ENCODE results near the gene RBM15. TPM values are rescaled to one million over a fixed set of nuclear protein-coding genes. Genes with fewer than 3 reads are reported as not detected.

Gene RBM15
- total RNA-seq, 2 donors from 2014 or later: 13.7 to 19.6 TPM

DNA sequence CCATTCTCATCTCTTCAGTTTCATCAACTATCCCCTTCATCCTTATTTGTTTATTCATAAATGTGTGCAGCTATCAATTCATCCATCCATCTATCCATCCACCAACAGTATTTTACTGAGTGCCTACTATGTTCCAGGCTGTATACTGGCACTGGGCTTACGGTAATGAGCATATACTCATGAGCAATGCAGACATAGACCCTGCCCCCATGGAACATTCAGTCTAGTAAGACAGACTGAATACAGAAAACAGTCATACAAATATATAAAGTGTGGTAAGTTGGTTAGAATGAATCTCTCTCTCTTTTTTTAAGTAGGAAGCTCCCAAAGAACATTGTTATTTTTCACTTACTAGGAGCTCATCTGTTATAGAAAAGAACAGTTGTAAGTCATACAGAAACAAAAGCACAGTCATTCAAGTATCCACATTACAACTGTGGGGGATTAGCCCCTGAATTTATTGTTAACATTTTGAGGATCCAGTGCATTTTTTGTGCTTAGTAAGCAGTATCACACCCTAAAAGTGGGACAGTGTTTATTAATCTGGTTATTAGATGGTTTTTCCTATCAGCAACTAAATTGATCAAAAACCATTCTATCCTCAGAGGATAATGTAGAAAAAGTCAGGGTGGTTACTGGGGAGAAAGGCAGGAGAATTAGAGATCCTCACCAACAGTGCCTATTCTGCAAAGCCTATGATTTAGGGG is 48.0 kb downstream of the RBM15 start:
- no peak for DNase-seq
- intact Hi-C loops (cut with DNase I): no loop called here
- no peak for ATAC-seq

- DNase-seq: peak; percentile 43
- intact Hi-C loops (cut with DNase I): no loop called here
- peak; percentile 71 to 85 for ATAC-seq
These were observed 50.9 kb downstream of the RBM15 start for GRCh38 chr1:110390096-110390495.

- DNase-seq (no peak), ATAC-seq (peak; percentile 68 to 84)
- intact Hi-C loops (cut with DNase I): no loop called here
These were observed 51.6 kb downstream of the RBM15 start, which contains the start of gene SLC16A4 for GRCh38 chr1:110390692-110391245. TSS of gene SLC16A4 (minus strand) at chr1:110391026. CDS start at chr1:110389323, 1,703 bp downstream.

GRCh38 chr1:110393286-110393685 is 54.1 kb downstream of the RBM15 start:
- intact Hi-C loops (cut with DNase I): no loop called here
- no peak for ATAC-seq
- DNase-seq: no peak

DNA sequence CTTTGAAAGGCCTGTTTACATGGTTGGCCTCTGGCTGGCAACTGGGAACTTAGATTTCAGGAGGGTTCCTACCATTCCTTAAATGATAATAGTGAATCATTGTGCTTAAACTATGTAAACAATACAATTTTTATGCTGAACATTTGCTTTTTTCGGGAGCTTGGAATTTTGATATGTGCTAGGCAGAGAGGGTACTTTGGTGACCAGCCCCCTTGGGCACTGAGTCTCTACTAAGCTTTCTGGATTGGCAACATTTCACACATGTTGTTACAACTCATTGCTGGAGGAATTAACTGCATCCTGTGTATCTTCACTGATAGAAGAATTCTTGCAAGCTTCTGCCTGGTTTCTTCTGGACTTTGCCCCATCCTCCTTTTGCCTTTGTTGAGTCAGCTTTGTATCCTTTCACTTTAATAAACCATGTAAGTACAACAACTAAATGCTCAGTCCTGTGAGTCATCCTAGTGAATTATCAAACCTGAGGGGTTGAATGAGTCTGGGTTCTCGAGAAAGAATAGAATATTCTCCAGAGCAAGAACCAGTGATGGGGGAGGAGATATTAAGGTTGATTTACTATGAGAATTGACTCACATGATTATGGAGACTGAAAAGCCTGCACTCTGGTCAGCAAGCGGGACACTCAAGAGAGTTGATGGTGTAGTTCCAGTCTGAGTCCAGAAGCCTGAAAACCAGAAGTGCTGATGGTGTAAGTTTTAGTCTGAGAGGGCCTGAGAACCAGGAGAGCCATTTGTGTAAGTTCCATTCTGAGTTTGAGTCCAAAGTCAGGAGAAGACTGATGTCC is 54.7 kb downstream of the RBM15 start:
- ATAC-seq (no peak), DNase-seq (no peak)
- intact Hi-C loops (cut with DNase I): no loop called here

- ATAC-seq: no peak
- intact Hi-C loops (cut with DNase I): no loop called here
- DNase-seq: no peak
These were observed 55.3 kb downstream of the RBM15 start for GRCh38 chr1:110394493-110394820.

Other genes starting within 250 kb of the RBM15 start
- gene UBL4B, start 226.9 kb upstream of the RBM15 start, total RNA-seq: not detected
- under 1 TPM in 1 of 2 donors, not detected in 1; 0.13 TPM for gene SLC6A17, start 188.9 kb upstream of the RBM15 start, total RNA-seq
- 1 to 10 TPM; 8.7 to 8.8 TPM for gene KCNC4, start 129.1 kb upstream of the RBM15 start, total RNA-seq
- gene SLC16A4, start 51.6 kb downstream of the RBM15 start, total RNA-seq: 1 to 10 TPM; 3.4 to 5.8 TPM
- 100 to 1,000 TPM; 191 to 197 TPM for gene LAMTOR5, start 68.3 kb downstream of the RBM15 start, total RNA-seq
- under 1 TPM; 0.18 to 0.60 TPM for gene PROK1, start 111.8 kb downstream of the RBM15 start, total RNA-seq
- gene KCNA10, start 179.8 kb downstream of the RBM15 start, total RNA-seq: not detected

Measured in left cardiac atrium (tissue), 4 donors.